D721Med (cell line): Measurements from ENCODE around the gene GPR137B.

ENCODE experiments used
- DNase-seq: peaks from one replicate; pipeline ENCODE4 v3.0.0; 2011; ENCODE audit warnings: low spot score; ENCODE audit not compliant: insufficient read length
- FAIRE-seq: peaks from 2 replicates; lab custom pipeline; 2011; peaks lifted over from hg19 to GRCh38; lab: Jason Lieb, UNC
- CTCF ChIP-seq: IDR thresholded peaks from 2 replicates; pipeline ENCODE4 v1.5.1; 2012; ENCODE audit warnings: mild to moderate bottlenecking, control low read depth; ENCODE audit not compliant: insufficient read depth; ENCODE audit errors: missing control alignments

Gene GPR137B

GRCh38 chr1:236240675-236241074, 98.3 kb downstream of the GPR137B start:
- no peak for FAIRE-seq
- DNase-seq: no peak
- TF ChIP-seq CTCF: no peak

GRCh38 chr1:236242568-236242967, 100.2 kb downstream of the GPR137B start:
- FAIRE-seq: no peak
- no peak for DNase-seq
- no peak for TF ChIP-seq CTCF

GRCh38 chr1:236247286-236247685, 104.9 kb downstream of the GPR137B start:
- no peak for DNase-seq
- no peak for FAIRE-seq
- no peak for TF ChIP-seq CTCF

- DNase-seq (no peak), FAIRE-seq (no peak)
- no peak for TF ChIP-seq CTCF
These were observed 109.2 kb downstream of the GPR137B start for GRCh38 chr1:236251587-236251986.

- no peak for TF ChIP-seq CTCF
- DNase-seq: no peak
- no peak for FAIRE-seq
These were observed 110.8 kb downstream of the GPR137B start for GRCh38 chr1:236253119-236253518.

GRCh38 chr1:236253918-236254637, 111.7 kb downstream of the GPR137B start:
- TF ChIP-seq CTCF: no peak
- DNase-seq: no peak
- no peak for FAIRE-seq

- no peak for FAIRE-seq
- DNase-seq: no peak
- TF ChIP-seq CTCF: no peak
These were observed 114.9 kb downstream of the GPR137B start for GRCh38 chr1:236257216-236257615.
